ENCODE results near the gene ANKRD27.
A peak's percentile ranks its signal among the peaks of the same experiment; 100 is the strongest.
"Not testable (repeated sequence)": the region's sequence is repeated elsewhere in the genome, so short reads cannot be mapped to it uniquely, and the experiment has no call there.

Gene ANKRD27

GRCh38 chr19:32652331-32652730, 22.6 kb downstream of the ANKRD27 start:
- not testable (repeated sequence) for ATAC-seq

GRCh38 chr19:32651729-32652140, 23.2 kb downstream of the ANKRD27 start:
- no peak for ATAC-seq

GRCh38 chr19:32650671-32651070, 24.3 kb downstream of the ANKRD27 start:
- no peak for ATAC-seq

GRCh38 chr19:32649751-32650150, 25.2 kb downstream of the ANKRD27 start:
- ATAC-seq: no peak

- no peak for ATAC-seq
Measured at GRCh38 chr19:32647361-32647760, 27.6 kb downstream of the ANKRD27 start.

- peak in 1 of 2 donors; percentile 25 for ATAC-seq
Measured at GRCh38 chr19:32646556-32646955, 28.4 kb downstream of the ANKRD27 start.

- ATAC-seq: peak; percentile 98 to 99
Measured at GRCh38 chr19:32642771-32643170, 32.2 kb downstream of the ANKRD27 start.

- ATAC-seq: no peak
Measured at GRCh38 chr19:32638625-32639024, 36.4 kb downstream of the ANKRD27 start.

- ATAC-seq: no peak
Measured at GRCh38 chr19:32637480-32637879, 37.5 kb downstream of the ANKRD27 start.

GRCh38 chr19:32631381-32631780, 43.6 kb downstream of the ANKRD27 start:
- ATAC-seq: no peak

- ATAC-seq: no peak
Measured at GRCh38 chr19:32630338-32630737, 44.6 kb downstream of the ANKRD27 start.

GRCh38 chr19:32627714-32628270, 47.2 kb downstream of the ANKRD27 start:
- ATAC-seq: no peak

GRCh38 chr19:32626969-32627368, 48.0 kb downstream of the ANKRD27 start:
- no peak for ATAC-seq

GRCh38 chr19:32624410-32624809, 50.6 kb downstream of the ANKRD27 start:
- ATAC-seq: no peak

- ATAC-seq: no peak
Measured at GRCh38 chr19:32622002-32622401, 53.0 kb downstream of the ANKRD27 start.

- no peak for ATAC-seq
Measured at GRCh38 chr19:32619051-32619685, 55.8 kb downstream of the ANKRD27 start.

- no peak for ATAC-seq
Measured at GRCh38 chr19:32615569-32615968, 59.4 kb downstream of the ANKRD27 start.

- no peak for ATAC-seq
Measured at GRCh38 chr19:32614916-32615315, 60.1 kb downstream of the ANKRD27 start.

- ATAC-seq: no peak
Measured at GRCh38 chr19:32613008-32613407, 62.0 kb downstream of the ANKRD27 start.

GRCh38 chr19:32611161-32611560, 63.8 kb downstream of the ANKRD27 start:
- no peak for ATAC-seq

- ATAC-seq: no peak
Measured at GRCh38 chr19:32607479-32607878, 67.5 kb downstream of the ANKRD27 start.

GRCh38 chr19:32606289-32606688, 68.7 kb downstream of the ANKRD27 start:
- ATAC-seq: no peak

- no peak for ATAC-seq
Measured at GRCh38 chr19:32605544-32605943, 69.4 kb downstream of the ANKRD27 start.

GRCh38 chr19:32603961-32604360, 71.0 kb downstream of the ANKRD27 start:
- ATAC-seq: no peak

GRCh38 chr19:32599736-32600157, 75.2 kb downstream of the ANKRD27 start:
- ATAC-seq: peak in 1 of 2 donors; percentile 45
